Sigmoid colon (tissue), 7 donors: ENCODE results near the gene JPH2. TPM values are rescaled to one million over a fixed set of nuclear protein-coding genes. Genes with fewer than 3 reads are reported as not detected.
"Not testable (repeated sequence)": the region's sequence is repeated elsewhere in the genome, so short reads cannot be mapped to it uniquely, and the experiment has no call there.

Experiments used
- DNase-seq: peaks from one replicate; pipeline ENCODE4 v3.0.0-alpha.2; 2019
- H3K27ac ChIP-seq, 4 donors: fragments of 200-600 bp; sonication (generic); one replicate each; pipeline ENCODE4 v1.5.1; 2016 to 2019; ENCODE audit warnings: mild to moderate bottlenecking in 1 of 4
- H3K27me3 ChIP-seq, 3 donors: fragments of 200-600 bp; sonication (generic); one replicate each; pipeline ENCODE4 v1.5.1; 2019; ENCODE audit warnings: mild to moderate bottlenecking in 1 of 3
- H3K36me3 ChIP-seq, 4 donors: fragments of 200-600 bp; sonication (generic); one replicate each; pipeline ENCODE4 v1.5.1; 2016 to 2019
- H3K4me1 ChIP-seq, 4 donors: fragments of 200-600 bp; sonication (generic); one replicate each; pipeline ENCODE4 v1.5.1; 2017 to 2019
- H3K4me3 ChIP-seq, 4 donors: fragments of 200-600 bp; sonication (generic); one replicate each; pipeline ENCODE4 v1.5.1; 2017 to 2019; ENCODE audit warnings: mild to moderate bottlenecking in 2 of 4, moderate library complexity in 1 of 4
- H3K9me3 ChIP-seq, 4 donors: fragments of 200-600 bp in 3 of 4; sonication (generic) in 3 of 4; one replicate each; pipeline versions ENCODE4 v1.5.1 to v1.6.1; 2013 to 2019
- EP300 ChIP-seq, 4 donors: sonication (generic); formaldehyde crosslinking; IDR thresholded peaks; one replicate each; pipeline ENCODE4 v1.6.1; 2017; ENCODE audit warnings: antibody characterized with exemption in 4 of 4
- POLR2A ChIP-seq, 2 donors: fragments of 450-650 bp; IDR thresholded peaks; one replicate each; pipeline ENCODE4 v1.6.1; 2016; ENCODE audit warnings: antibody characterized with exemption in 2 of 2, mild to moderate bottlenecking in 2 of 2, moderate library complexity in 2 of 2
- POLR2AphosphoS5 ChIP-seq, 4 donors: sonication (generic); formaldehyde crosslinking; IDR thresholded peaks; one replicate each; pipeline ENCODE4 v1.6.1; 2017; ENCODE audit warnings: antibody characterized with exemption in 4 of 4
- WGBS, 2 donors: extraction: QIAGEN DNeasy Blood & Tissue Kit; methylation state at CpG; one replicate each; pipeline ENCODE4 v1.1.7; 2013; 5-methylcytosine and 5-hydroxymethylcytosine counted together
- intact Hi-C: fragments of 100-400 bp; cut with DNase I; formaldehyde crosslinking; loops from one replicate; pipeline ENCODE4 v1.15.1; 2023
- polyA plus RNA-seq, 3 donors: library from polyadenylated mRNA; stranded (reverse); fragments of 200-250 nt; gene quantifications; one replicate each; pipeline ENCODE4 v1.2.3, GENCODE V29; 2013
- total RNA-seq, 4 donors: library from RNA; depleted of rRNA; stranded (reverse); fragments of >200 nt; gene quantifications; one replicate each; pipeline ENCODE4 v1.1.0, GENCODE V29; 2016
- TF ChIP-seq, protein P1 (sequence below), 4 experiments: fragments of 450-650 bp in 3 of 4; fragments of 200-600 bp in 1 of 4; IDR thresholded peaks; one replicate each; pipeline ENCODE4 v1.5.1; 2016 to 2019; ENCODE audit warnings: antibody characterized with exemption in 4 of 4, mild to moderate bottlenecking in 3 of 4, moderate library complexity in 2 of 4
- donor health status: healthy with polysubstance abuse.
- donor health status: Bipolar disorder and iron deficiency.
- donor health status: healthy.

JPH2 gene
- total RNA-seq (100 to 1,000 TPM in 3 of 4 donors, 10 to 100 TPM in 1; 52.0 to 166 (median 122) TPM), polyA plus RNA-seq (1 to 10 TPM in 1 of 3 donors, under 1 TPM in 2; 0.23 to 5.3 (median 0.60) TPM)

GRCh38 chr20:44187054-44187771 is at the start of gene JPH2:
TSS of gene JPH2 (minus strand) at chr20:44187188. CDS start at chr20:44186705, 483 bp downstream.
- Histone ChIP-seq H3K36me3 (no peaks in the 10 kb centered on the region), H3K4me3 (peak within 1 kb of the TSS; percentile 49 to 80 (median 66)), H3K27me3 (peaks cover 0 to 5% (median 0%) of the 10 kb centered on the region in 3 donors), H3K27ac (peak within 1 kb of the TSS; percentile 91 to 99 (median 95)), H3K4me1 (peaks cover 0 to 56% (median 38%) of the 10 kb centered on the region in 4 donors), H3K9me3 (no peaks in the 10 kb centered on the region)
- peak; percentile 92 for DNase-seq
- intact Hi-C loops: loop anchor here (5.0 kb wide), 1 partner anchor 1595 kb away; no protein-coding TSS in a partner anchor
- TF ChIP-seq, protein P1, sequence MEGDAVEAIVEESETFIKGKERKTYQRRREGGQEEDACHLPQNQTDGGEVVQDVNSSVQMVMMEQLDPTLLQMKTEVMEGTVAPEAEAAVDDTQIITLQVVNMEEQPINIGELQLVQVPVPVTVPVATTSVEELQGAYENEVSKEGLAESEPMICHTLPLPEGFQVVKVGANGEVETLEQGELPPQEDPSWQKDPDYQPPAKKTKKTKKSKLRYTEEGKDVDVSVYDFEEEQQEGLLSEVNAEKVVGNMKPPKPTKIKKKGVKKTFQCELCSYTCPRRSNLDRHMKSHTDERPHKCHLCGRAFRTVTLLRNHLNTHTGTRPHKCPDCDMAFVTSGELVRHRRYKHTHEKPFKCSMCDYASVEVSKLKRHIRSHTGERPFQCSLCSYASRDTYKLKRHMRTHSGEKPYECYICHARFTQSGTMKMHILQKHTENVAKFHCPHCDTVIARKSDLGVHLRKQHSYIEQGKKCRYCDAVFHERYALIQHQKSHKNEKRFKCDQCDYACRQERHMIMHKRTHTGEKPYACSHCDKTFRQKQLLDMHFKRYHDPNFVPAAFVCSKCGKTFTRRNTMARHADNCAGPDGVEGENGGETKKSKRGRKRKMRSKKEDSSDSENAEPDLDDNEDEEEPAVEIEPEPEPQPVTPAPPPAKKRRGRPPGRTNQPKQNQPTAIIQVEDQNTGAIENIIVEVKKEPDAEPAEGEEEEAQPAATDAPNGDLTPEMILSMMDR (IDR thresholded peaks at IDR 0.05): no peak
- TF ChIP-seq EP300 (IDR thresholded peaks at IDR 0.05) (peak in 3 of 4 donors; percentile 82 to 91 (median 85)), POLR2AphosphoS5 (IDR thresholded peaks at IDR 0.05) (peak; percentile 75 to 92 (median 87)), POLR2A (IDR thresholded peaks at IDR 0.05) (peak; percentile 68 to 78)
- 5 to 6% methylated on average over 24 of the region's 24 CpGs for WGBS, 2 donors

DNA sequence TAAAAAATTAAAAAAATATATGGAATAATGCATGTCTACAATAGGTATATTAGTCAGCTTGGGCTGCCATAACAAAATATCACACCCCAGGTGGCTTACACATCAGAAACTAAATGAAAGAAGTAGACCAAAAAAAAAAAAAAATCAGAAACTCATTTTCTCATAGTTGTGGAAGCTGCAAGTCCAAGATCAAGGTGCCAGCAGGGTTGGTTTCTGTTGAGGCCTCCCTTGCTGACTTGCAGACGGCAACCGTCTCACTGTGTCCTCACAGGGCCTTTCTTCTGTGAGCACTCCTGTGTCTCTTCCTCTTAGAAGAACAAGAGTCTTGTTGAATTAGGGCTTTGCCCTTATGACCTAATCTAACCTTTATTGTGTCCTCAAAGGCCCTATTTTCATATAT is 48.7 kb upstream of the JPH2 start:
- Histone ChIP-seq H3K36me3 (no peaks in the 10 kb centered on the region), H3K9me3 (no peaks in the 10 kb centered on the region), H3K27me3 (no peaks in the 10 kb centered on the region), H3K4me1 (no peaks in the 10 kb centered on the region), H3K27ac (no peak overlapping the region), H3K4me3 (no peak overlapping the region)
- WGBS, 2 donors: 94 to 99% methylated on average over 2 of the region's 2 CpGs
- TF ChIP-seq POLR2AphosphoS5 (IDR thresholded peaks at IDR 0.05): no peak
- no peak for TF ChIP-seq EP300 (IDR thresholded peaks at IDR 0.05)
- intact Hi-C loops: no loop called here
- no peak for DNase-seq

DNA sequence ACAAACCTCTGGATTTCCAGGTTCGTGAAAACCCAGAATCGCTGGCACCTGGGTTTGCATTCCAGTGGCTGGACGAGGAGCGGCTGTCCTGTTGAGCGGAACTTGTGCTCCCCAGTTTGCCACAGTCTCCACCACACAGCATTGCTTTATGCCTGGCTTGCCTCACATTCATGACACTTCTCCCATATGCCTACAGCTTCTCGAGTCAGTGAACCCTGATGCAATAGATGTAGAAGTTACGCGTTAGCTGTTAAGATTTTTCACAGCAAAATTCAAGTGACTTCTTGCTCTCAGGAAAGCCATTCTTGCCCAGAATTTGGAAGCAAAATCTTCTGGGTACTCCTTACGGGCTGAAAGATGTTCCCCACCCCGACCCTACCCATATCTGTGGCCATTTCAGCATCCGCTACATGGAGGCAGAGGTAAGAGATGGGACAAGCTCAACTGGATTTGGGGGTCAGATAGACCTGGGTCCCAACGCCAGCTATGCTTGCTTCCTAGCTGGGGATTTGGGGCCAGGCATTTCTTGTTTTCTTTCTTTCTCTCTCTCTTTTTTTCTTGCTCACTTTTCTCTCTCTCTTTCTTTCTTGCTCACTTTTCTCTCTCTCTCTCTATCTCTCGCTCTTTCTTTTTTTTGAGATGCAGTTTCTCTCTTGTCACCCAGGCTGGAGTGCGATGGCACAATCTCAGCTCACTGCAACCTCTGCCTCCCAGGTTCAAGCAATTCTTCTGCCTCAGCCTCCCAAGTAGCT is 47.8 kb upstream of the JPH2 start:
- Histone ChIP-seq H3K4me3 (no peak overlapping the region), H3K4me1 (no peaks in the 10 kb centered on the region), H3K36me3 (no peaks in the 10 kb centered on the region), H3K27ac (no peak overlapping the region), H3K9me3 (no peaks in the 10 kb centered on the region), H3K27me3 (no peaks in the 10 kb centered on the region)
- DNase-seq: no peak
- TF ChIP-seq POLR2A (IDR thresholded peaks at IDR 0.05) (no peak), POLR2AphosphoS5 (IDR thresholded peaks at IDR 0.05) (no peak), EP300 (IDR thresholded peaks at IDR 0.05) (no peak)
- TF ChIP-seq, protein P1 (IDR thresholded peaks at IDR 0.05): no peak
- WGBS, 2 donors: 89 to 95% methylated on average over 14 of the region's 14 CpGs
- intact Hi-C loops: no loop called here

DNA sequence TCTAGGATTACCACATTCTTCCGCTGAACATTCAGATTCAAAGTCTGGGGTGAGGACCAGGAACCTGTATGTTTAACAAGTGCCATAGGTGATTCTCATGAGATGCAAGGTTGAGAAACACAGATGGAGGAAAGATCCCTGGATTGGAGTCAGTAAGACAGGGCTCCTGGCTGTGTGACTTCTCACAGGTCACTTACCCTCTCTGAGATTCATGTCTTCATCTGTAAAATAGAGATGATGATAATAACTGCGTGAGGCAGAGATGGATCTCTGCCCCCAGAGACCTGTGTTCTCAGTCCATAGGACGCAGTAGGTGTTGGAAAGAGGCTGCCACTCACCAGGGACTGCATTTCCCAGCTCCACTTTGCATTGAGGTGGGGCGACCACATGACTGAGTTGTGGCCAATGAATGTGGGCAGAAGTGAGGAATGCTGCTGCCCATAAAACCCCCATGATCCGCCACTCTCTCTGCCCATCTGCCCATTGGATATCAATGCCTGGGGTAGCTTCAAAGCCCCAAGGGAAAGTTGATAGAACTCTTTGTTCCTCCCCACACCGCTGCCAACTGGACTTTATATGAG is 46.5 kb upstream of the JPH2 start:
- H3K27ac ChIP-seq: no peak overlapping the region
- TF ChIP-seq POLR2AphosphoS5 (IDR thresholded peaks at IDR 0.05): no peak
- TF ChIP-seq, protein P1 (IDR thresholded peaks at IDR 0.05): no peak
- no peak for TF ChIP-seq POLR2A (IDR thresholded peaks at IDR 0.05)
- no peak for TF ChIP-seq EP300 (IDR thresholded peaks at IDR 0.05)
- no peaks in the 10 kb centered on the region for H3K27me3 ChIP-seq
- no peak for DNase-seq
- intact Hi-C loops: no loop called here
- H3K36me3 ChIP-seq: no peaks in the 10 kb centered on the region
- WGBS, 2 donors: 91 to 93% methylated on average over 6 of the region's 6 CpGs
- H3K9me3 ChIP-seq: no peaks in the 10 kb centered on the region
- no peak overlapping the region for H3K4me3 ChIP-seq
- H3K4me1 ChIP-seq: no peaks in the 10 kb centered on the region

- H3K4me3 ChIP-seq, H3K36me3 ChIP-seq, H3K4me1 ChIP-seq, H3K27me3 ChIP-seq, H3K9me3 ChIP-seq, intact Hi-C loops, DNase-seq, H3K27ac ChIP-seq: not testable (repeated sequence)
- WGBS, 2 donors: 84 to 93% methylated on average over 4 of the region's 4 CpGs
These were observed 45.5 kb upstream of the JPH2 start for GRCh38 chr20:44232469-44232856.
